ENCODE results near the gene DAPP1. TPM values are rescaled to one million over a fixed set of nuclear protein-coding genes. Genes with fewer than 3 reads are reported as not detected.

The DAPP1 gene
- total RNA-seq, 2 experiments from 2014 or later = 55.7 to 71.9 TPM

GRCh38 chr4:99832321-99832720 lies 15.7 kb downstream of the DAPP1 start:
- DNase-seq (ENCODE audit: low spot score) = no peak
- ChIA-PET POLR2A (interaction anchor here (1.4 to 1.8 kb wide), 2 partner anchors 13 to 15 kb away, joined by 3 to 5 read pairs; no protein-coding TSS in a partner anchor), CTCF (ENCODE audit: unreplicated experiment) (no interaction called here)
- peaks cover 77% of the 10 kb centered on the region for H3K36me3 ChIP-seq (ENCODE audit: insufficient read depth, low read length)
- no peak overlapping the region for H3K4me3 ChIP-seq (ENCODE audit: low read depth, low read length, poor library complexity, severe bottlenecking)
- TF ChIP-seq CTCF (conservative IDR thresholded peaks at IDR 0.05; ENCODE audit: low read length) (no peak), EZH2phosphoT487 (IDR thresholded peaks at IDR 0.05; ENCODE audit: borderline replicate concordance, low read depth, low read length) (no peak)
- no peak overlapping the region for H3K4me2 ChIP-seq (ENCODE audit: low read length)
- peaks cover 85% of the 10 kb centered on the region for H3K79me2 ChIP-seq (ENCODE audit: insufficient read depth, low read depth, low read length)
- no peak overlapping the region for H2AFZ ChIP-seq (ENCODE audit: low read length)
- H3K9me2 ChIP-seq (ENCODE audit: insufficient read depth, low read length) = no peaks in the 10 kb centered on the region
- H3K9me3 ChIP-seq (ENCODE audit: low read length) = no peaks in the 10 kb centered on the region; the same call in 1 of the 2 replicates
- peaks cover 8% of the 10 kb centered on the region for H3K4me1 ChIP-seq (ENCODE audit: insufficient read depth, low read length, poor library complexity, severe bottlenecking)
- peaks cover 12% of the 10 kb centered on the region; the same call in 1 of the 2 replicates for H4K20me1 ChIP-seq (ENCODE audit: insufficient read depth, low read length)
- BruUV-seq (replicated peaks) = no TSS peak
- intact Hi-C loops (cut with micrococcal nuclease; ENCODE audit: unreplicated experiment) = no loop called here
- no peak overlapping the region for H3K27ac ChIP-seq (ENCODE audit: low read depth, low read length, poor library complexity, severe bottlenecking)

- Histone ChIP-seq H3K4me2 (ENCODE audit: low read length) (no peak overlapping the region), H3K27ac (ENCODE audit: low read depth, low read length, poor library complexity, severe bottlenecking) (no peak overlapping the region), H2AFZ (ENCODE audit: low read length) (no peak overlapping the region), H3K9me3 (ENCODE audit: low read length) (no peaks in the 10 kb centered on the region; the same call in 1 of the 2 replicates), H3K9me2 (ENCODE audit: insufficient read depth, low read length) (no peaks in the 10 kb centered on the region), H3K4me1 (ENCODE audit: insufficient read depth, low read length, poor library complexity, severe bottlenecking) (peaks cover 4% of the 10 kb centered on the region), H3K4me3 (ENCODE audit: low read depth, low read length, poor library complexity, severe bottlenecking) (no peak overlapping the region), H4K20me1 (ENCODE audit: insufficient read depth, low read length) (peaks cover 12% of the 10 kb centered on the region; the same call in 1 of the 2 replicates), H3K36me3 (ENCODE audit: insufficient read depth, low read length) (peaks cover 77% of the 10 kb centered on the region), H3K79me2 (ENCODE audit: insufficient read depth, low read depth, low read length) (peaks cover 81% of the 10 kb centered on the region)
- no TSS peak for BruUV-seq (replicated peaks)
- no peak for DNase-seq (ENCODE audit: low spot score)
- CTCF ChIA-PET (ENCODE audit: unreplicated experiment) = no interaction called here
- TF ChIP-seq CTCF (conservative IDR thresholded peaks at IDR 0.05; ENCODE audit: low read length) (no peak), EZH2phosphoT487 (IDR thresholded peaks at IDR 0.05; ENCODE audit: borderline replicate concordance, low read depth, low read length) (no peak)
- intact Hi-C loops (cut with micrococcal nuclease; ENCODE audit: unreplicated experiment) = no loop called here
- POLR2A ChIA-PET = interaction anchor here (0.8 to 1.8 kb wide), 3 partner anchors 13 to 19 kb away, joined by 3 to 5 read pairs (median 3); no protein-coding TSS in a partner anchor
Measured at GRCh38 chr4:99832758-99833157, 16.1 kb downstream of the DAPP1 start.

- TF ChIP-seq EZH2phosphoT487 (IDR thresholded peaks at IDR 0.05; ENCODE audit: borderline replicate concordance, low read depth, low read length) = no peak
- no peak for TF ChIP-seq CTCF (conservative IDR thresholded peaks at IDR 0.05; ENCODE audit: low read length)
- H3K36me3 ChIP-seq (ENCODE audit: insufficient read depth, low read length) = peaks cover 83% of the 10 kb centered on the region
- H3K27ac ChIP-seq (ENCODE audit: low read depth, low read length, poor library complexity, severe bottlenecking) = no peak overlapping the region
- H3K4me2 ChIP-seq (ENCODE audit: low read length) = no peak overlapping the region
- POLR2A ChIA-PET = interaction anchor here (0.8 to 3.1 kb wide), 5 partner anchors 11 to 20 kb away, joined by 3 to 11 read pairs (median 4); partner anchors contain the start of gene DAPP1
- CTCF ChIA-PET (ENCODE audit: unreplicated experiment) = no interaction called here
- no TSS peak for BruUV-seq (replicated peaks)
- peaks cover 12% of the 10 kb centered on the region; the same call in 1 of the 2 replicates for H4K20me1 ChIP-seq (ENCODE audit: insufficient read depth, low read length)
- no peak for DNase-seq (ENCODE audit: low spot score)
- no peak overlapping the region for H2AFZ ChIP-seq (ENCODE audit: low read length)
- H3K79me2 ChIP-seq (ENCODE audit: insufficient read depth, low read depth, low read length) = peaks cover 71% of the 10 kb centered on the region
- intact Hi-C loops (cut with micrococcal nuclease; ENCODE audit: unreplicated experiment) = no loop called here
- H3K4me3 ChIP-seq (ENCODE audit: low read depth, low read length, poor library complexity, severe bottlenecking) = no peak overlapping the region
- H3K9me3 ChIP-seq (ENCODE audit: low read length) = no peaks in the 10 kb centered on the region; the same call in 1 of the 2 replicates
- no peaks in the 10 kb centered on the region for H3K4me1 ChIP-seq (ENCODE audit: insufficient read depth, low read length, poor library complexity, severe bottlenecking)
- no peaks in the 10 kb centered on the region for H3K9me2 ChIP-seq (ENCODE audit: insufficient read depth, low read length)
Measured at GRCh38 chr4:99833756-99834155, 17.1 kb downstream of the DAPP1 start.
